GM19240 (cell line): ENCODE data around the gene HYDIN.
A peak's percentile ranks its signal among the peaks of the same experiment; 100 is the strongest.

Experiments
- DNase-seq: peaks from one replicate; pipeline ENCODE4 v3.0.0; 2011; ENCODE audit warnings: low spot score; ENCODE audit not compliant: insufficient read length

The HYDIN gene

GRCh38 chr16:70793851-70794502 is 436.5 kb downstream of the HYDIN start:
- no peak for DNase-seq

GRCh38 chr16:70790815-70791214 is 439.7 kb downstream of the HYDIN start:
- DNase-seq = no peak

GRCh38 chr16:70789595-70790447 is 440.7 kb downstream of the HYDIN start:
- DNase-seq = no peak

GRCh38 chr16:70788668-70789594 is 441.6 kb downstream of the HYDIN start:
- no peak for DNase-seq

- DNase-seq = no peak
Observed at GRCh38 chr16:70786020-70786755, 444.3 kb downstream of the HYDIN start.

- DNase-seq = no peak
Observed at GRCh38 chr16:70784692-70785555, 445.6 kb downstream of the HYDIN start.

- no peak for DNase-seq
Observed at GRCh38 chr16:70782237-70782636, 448.3 kb downstream of the HYDIN start.

GRCh38 chr16:70781800-70782199 is 448.7 kb downstream of the HYDIN start:
- no peak for DNase-seq

- no peak for DNase-seq
Observed at GRCh38 chr16:70780546-70780945, 450.0 kb downstream of the HYDIN start.

- no peak for DNase-seq
Observed at GRCh38 chr16:70779361-70779760, 451.2 kb downstream of the HYDIN start.

- no peak for DNase-seq
Observed at GRCh38 chr16:70778901-70779309, 451.6 kb downstream of the HYDIN start.

- DNase-seq = no peak
Observed at GRCh38 chr16:70777973-70778406, 452.5 kb downstream of the HYDIN start.

GRCh38 chr16:70777496-70777895 is 453.0 kb downstream of the HYDIN start:
- DNase-seq = no peak

GRCh38 chr16:70775399-70775798 is 455.1 kb downstream of the HYDIN start:
- DNase-seq = no peak

GRCh38 chr16:70774261-70774660 is 456.3 kb downstream of the HYDIN start:
- DNase-seq = no peak

GRCh38 chr16:70772493-70772892 is 458.0 kb downstream of the HYDIN start:
- DNase-seq = no peak

GRCh38 chr16:70770626-70771552 is 459.6 kb downstream of the HYDIN start:
- DNase-seq = peak; percentile 63

GRCh38 chr16:70770291-70770625 is 460.3 kb downstream of the HYDIN start:
- DNase-seq = no peak

- no peak for DNase-seq
Observed at GRCh38 chr16:70769761-70770160, 460.8 kb downstream of the HYDIN start.
